B cell (primary cell): ENCODE measurements around the gene COA8. TPM values are rescaled to one million over a fixed set of nuclear protein-coding genes. Genes with fewer than 3 reads are reported as not detected.

Source experiments
- ATAC-seq: fragments of 200-7000 bp; cut with Tn5 transposase; one replicate; pipeline ENCODE4 v1.10.0; 2021; ENCODE audit warnings: low read depth, mild to moderate bottlenecking, moderate number of reproducible peaks, moderate library complexity
- CTCF ChIA-PET: fragments of 350-600 bp; sonication (Branson Sonifier 250); formaldehyde crosslinking; loops from one replicate; lab custom pipeline; 2021; ENCODE audit warnings: antibody characterized with exemption, inconsistent platforms; lab: Charles Lee
- POLR2A ChIA-PET: fragments of 350-600 bp; sonication (Branson Sonifier 250); formaldehyde crosslinking; loops from one replicate; lab custom pipeline; 2021; ENCODE audit warnings: antibody characterized with exemption; lab: Charles Lee
- DNase-seq: peaks from one replicate; pipeline ENCODE4 v3.0.0; 2013
- H2AFZ ChIP-seq: 2 replicates; pipeline ENCODE4 v1.6.1; 2012; ENCODE audit warnings: mild to moderate bottlenecking, low read depth, low read length; ENCODE audit not compliant: insufficient read depth, poor library complexity, severe bottlenecking
- H3K27ac ChIP-seq, 2 donors: 1 replicate in 1 of 2; 2 replicates in 1 of 2; pipeline ENCODE4 v1.5.1; 2012 to 2013; ENCODE audit warnings: low read length in 2 of 2, mild to moderate bottlenecking in 2 of 2, moderate library complexity in 1 of 2
- H3K27me3 ChIP-seq, 4 experiments: fragments of 200-600 bp in 1 of 4; sonication (generic) in 1 of 4; replicated peaks in 1 of 4; 1 replicate in 2 of 4; 2 replicates in 2 of 4; pipeline versions ENCODE4 v1.6.1 to v1.7.0; 2013 to 2016; ENCODE audit warnings: low read length in 3 of 4, mild to moderate bottlenecking in 2 of 4, mixed read lengths in 1 of 4, moderate library complexity in 1 of 4; ENCODE audit not compliant: insufficient read depth in 4 of 4, control insufficient read depth in 3 of 4; ENCODE audit errors: control extremely low read depth in 1 of 4
- H3K36me3 ChIP-seq, 2 experiments: replicated peaks in 1 of 2; 1 replicate in 1 of 2; 2 replicates in 1 of 2; pipeline versions ENCODE4 v1.6.1 to v1.7.1; 2013; ENCODE audit warnings: low read length in 1 of 2; ENCODE audit not compliant: insufficient read depth in 2 of 2, control insufficient read depth in 1 of 2; ENCODE audit errors: control extremely low read depth in 1 of 2, extremely low read depth in 1 of 2
- H3K4me1 ChIP-seq, 2 donors: fragments of 200-600 bp in 1 of 2; sonication (generic) in 1 of 2; 1 replicate in 1 of 2; 2 replicates in 1 of 2; pipeline versions ENCODE4 v1.5.1 to v1.6.1; 2013 to 2017; ENCODE audit warnings: low read length in 2 of 2; ENCODE audit not compliant: control insufficient read depth in 2 of 2, insufficient read depth in 2 of 2
- H3K4me2 ChIP-seq: replicated peaks from 2 replicates; pipeline ENCODE3; 2012; ENCODE audit warnings: mild to moderate bottlenecking, low read depth, low read length; ENCODE audit not compliant: poor library complexity, severe bottlenecking
- H3K4me3 ChIP-seq, 5 experiments: fragments of 200-600 bp in 1 of 5; sonication (generic) in 1 of 5; 1 replicate in 3 of 5; 2 replicates in 2 of 5; pipeline versions ENCODE4 v1.5.1 to v1.7.0; 2011 to 2016; ENCODE audit warnings: low read length in 4 of 5, mild to moderate bottlenecking in 4 of 5, low read depth in 2 of 5, control low read depth in 1 of 5, moderate library complexity in 1 of 5; ENCODE audit not compliant: insufficient read depth in 1 of 5; ENCODE audit errors: control extremely low read depth in 1 of 5, extremely low read depth in 1 of 5
- H3K79me2 ChIP-seq: fragments of 200-600 bp; sonication (generic); one replicate; pipeline ENCODE4 v1.6.0; 2016; ENCODE audit warnings: low read length; ENCODE audit not compliant: control insufficient read depth, insufficient read depth
- H3K9ac ChIP-seq: fragments of 200-600 bp; sonication (generic); 2 replicates; pipeline ENCODE4 v1.6.1; 2017; ENCODE audit warnings: mild to moderate bottlenecking, low read length, moderate library complexity
- H3K9me3 ChIP-seq, 3 donors: one replicate each; pipeline versions ENCODE4 v1.6.1 to v1.7.1; 2013; ENCODE audit warnings: low read length in 2 of 3; ENCODE audit not compliant: control insufficient read depth in 2 of 3, insufficient read depth in 1 of 3; ENCODE audit errors: control extremely low read depth in 1 of 3
- H4K20me1 ChIP-seq: 2 replicates; pipeline ENCODE4 v1.6.0; 2012; ENCODE audit warnings: mild to moderate bottlenecking, low read length; ENCODE audit not compliant: insufficient read depth, control insufficient read depth, poor library complexity, severe bottlenecking
- H3K27ac Mint-ChIP-seq: one replicate; pipeline ENCODE4 v1.8.0; 2021; ENCODE audit warnings: mixed read lengths
- H3K27me3 Mint-ChIP-seq: one replicate; pipeline ENCODE4 v1.8.0; 2021; ENCODE audit warnings: mixed read lengths
- H3K4me1 Mint-ChIP-seq: one replicate; pipeline ENCODE4 v1.8.0; 2021; ENCODE audit warnings: mixed read lengths
- H3K4me3 Mint-ChIP-seq: one replicate; pipeline ENCODE4 v1.8.0; 2021; ENCODE audit warnings: mixed read lengths
- H3K9me3 Mint-ChIP-seq: one replicate; pipeline ENCODE4 v1.8.0; 2022; ENCODE audit warnings: mixed read lengths; ENCODE audit not compliant: insufficient read depth
- CTCF ChIP-seq: fragments of 200-600 bp; IDR thresholded peaks from one replicate; pipeline ENCODE4 v1.8.0; 2022; ENCODE audit warnings: antibody characterized with exemption, mild to moderate bottlenecking
- EZH2 ChIP-seq: IDR thresholded peaks from 2 replicates; pipeline ENCODE4 v1.6.1; 2012; ENCODE audit warnings: borderline replicate concordance, low read depth, mild to moderate bottlenecking, moderate library complexity, low read length; ENCODE audit not compliant: insufficient read depth, poor library complexity, severe bottlenecking
- WGBS: methylation state at CpG from one replicate; pipeline ENCODE4 v1.1.5; 2013; ENCODE audit warnings: missing lambda C conversion rate; ENCODE audit not compliant: insufficient coverage; 5-methylcytosine and 5-hydroxymethylcytosine counted together
- intact Hi-C: fragments of 100-400 bp; cut with micrococcal nuclease; formaldehyde crosslinking; loops from one replicate; pipeline ENCODE4 v1.10.0; 2022
- polyA plus RNA-seq: library from polyadenylated mRNA; depleted of rRNA; stranded (reverse); fragments of >200 nt; gene quantifications from 2 replicates; pipeline ENCODE4 v1.2.3, GENCODE V29; 2012
- total RNA-seq, 2 donors: library from RNA; stranded (reverse); fragments of 120-200 nt in 1 of 2; gene quantifications; 1 replicate in 1 of 2; 2 replicates in 1 of 2; pipeline versions ENCODE4 v1.2.3 to v1.2.4, GENCODE V29; 2013 to 2022

Gene COA8
- total and polyA plus RNA-seq, 2 donors (not counting 1 experiment from before 2014, with no cell fraction given), result 7.5 to 24.9 TPM

- POLR2A ChIA-PET, result no interaction called here
Measured at GRCh38 chr14:103552011-103552845, 10.5 kb upstream of the COA8 start.

More at GRCh38 chr14:103552011-103552845, 10.5 kb upstream of the COA8 start:
- Histone ChIP-seq H2AFZ (no peak overlapping the region), H3K79me2 (peaks cover 63% of the 10 kb centered on the region), H4K20me1 (peaks cover 36% of the 10 kb centered on the region), H3K4me1 (no peaks in the 10 kb centered on the region), H3K4me3 (no peak overlapping the region), H3K9ac (no peak overlapping the region), H3K9me3 (no peaks in the 10 kb centered on the region), H3K27ac (no peak overlapping the region), H3K36me3 (peaks cover 0 to 10% of the 10 kb centered on the region in 2 experiments), H3K27me3 (no peaks in the 10 kb centered on the region), H3K4me2 (no peak overlapping the region)
- Mint-ChIP-seq H3K4me1 (peaks cover 11% of the 10 kb centered on the region), H3K27me3 (no peaks in the 10 kb centered on the region), H3K4me3 (no peak overlapping the region), H3K27ac (no peak overlapping the region), H3K9me3 (no peaks in the 10 kb centered on the region)
- intact Hi-C loops, result no loop called here
- CTCF ChIA-PET, result interaction anchor here (0.8 to 9.3 kb wide), 3 partner anchors 18 to 33 kb away, joined by 3 to 128 read pairs (median 6); no protein-coding TSS in a partner anchor
- ATAC-seq (no peak), DNase-seq (no peak)
- no peak for TF ChIP-seq EZH2
- TF ChIP-seq CTCF, result no peak
- 81% methylated on average over 15 of the region's 18 CpGs for WGBS
